ENCODE data around the gene DCAF6. TPM values are rescaled to one million over a fixed set of nuclear protein-coding genes. Genes with fewer than 3 reads are reported as not detected.

Gene DCAF6
- total and polyA plus RNA-seq, 4 donors = 33.5 to 105 (median 71.1) TPM

DNA sequence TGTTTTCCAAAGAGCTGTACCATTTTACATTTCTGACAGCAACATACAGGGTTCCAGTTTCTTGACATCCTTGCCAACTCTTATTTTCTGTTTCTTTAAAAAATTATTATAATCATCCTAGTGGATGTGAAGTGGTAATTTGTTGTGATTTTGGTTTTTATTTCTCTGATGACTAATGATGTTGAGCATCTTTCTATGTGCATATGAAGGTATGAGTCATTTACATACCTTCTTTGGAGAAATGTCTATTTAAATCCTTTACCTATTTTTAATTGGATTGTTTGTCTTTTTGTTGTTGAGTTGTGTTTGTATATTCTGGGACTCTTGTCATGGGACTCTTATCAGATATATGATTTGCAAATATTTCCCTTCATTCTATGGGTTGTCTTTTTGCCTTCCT, 21.2 kb downstream of the DCAF6 start (continued):
- TF ChIP-seq, protein P1, sequence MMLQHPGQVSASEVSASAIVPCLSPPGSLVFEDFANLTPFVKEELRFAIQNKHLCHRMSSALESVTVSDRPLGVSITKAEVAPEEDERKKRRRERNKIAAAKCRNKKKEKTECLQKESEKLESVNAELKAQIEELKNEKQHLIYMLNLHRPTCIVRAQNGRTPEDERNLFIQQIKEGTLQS (IDR thresholded peaks at IDR 0.05) = no peak
- TF ChIP-seq EGR1 (IDR thresholded peaks at IDR 0.05; ENCODE audit: low read depth in 2 of 2) (no peak), SP1 (IDR thresholded peaks at IDR 0.05) (no peak), JUND (IDR thresholded peaks at IDR 0.05) (no peak)

DNA sequence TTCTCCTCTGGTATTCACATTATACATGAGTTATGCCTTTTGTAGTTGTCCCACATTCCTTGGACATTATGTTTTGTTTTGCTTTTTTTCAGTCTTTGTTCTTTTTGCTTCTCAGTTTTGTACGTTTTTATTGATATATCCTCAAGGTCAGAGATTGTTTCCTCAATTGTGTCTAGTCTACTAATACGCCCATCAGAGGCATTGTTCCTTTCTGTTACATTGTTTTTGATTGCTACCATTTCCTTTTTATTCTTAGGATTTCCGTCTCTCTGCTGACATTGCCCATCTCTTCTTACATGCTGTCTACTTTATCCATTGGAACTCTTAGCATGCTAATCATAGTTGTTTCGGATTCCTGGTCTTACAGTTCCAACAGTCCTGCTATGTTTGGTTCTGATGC, 28.2 kb downstream of the DCAF6 start:
- peak overlapping the region; percentile 50 to 78 for H3K27ac ChIP-seq (ENCODE audit: low read depth in 1 of 2, low read length in 2 of 2)

More for the DNA sequence above, 28.2 kb downstream of the DCAF6 start:
- peaks cover 0 to 3% (median 0%) of the 10 kb centered on the region in 4 donors for H3K36me3 ChIP-seq (ENCODE audit: control insufficient read depth in 4 of 4, insufficient read depth in 3 of 4, low read depth in 1 of 4, low read length in 3 of 4)
- no peaks in the 10 kb centered on the region for H3K9me3 ChIP-seq (ENCODE audit: control insufficient read depth in 4 of 4, low read length in 3 of 4)
- DNase-seq (ENCODE audit: low spot score) = no peak
- 68% methylated on average over 4 of the region's 4 CpGs for WGBS
- TF ChIP-seq MAX (IDR thresholded peaks at IDR 0.05) (no peak), HNF4A (conservative IDR thresholded peaks at IDR 0.05) (no peak), SP1 (IDR thresholded peaks at IDR 0.05) (no peak), FOXA2 (IDR thresholded peaks at IDR 0.05) (no peak), GABPA (IDR thresholded peaks at IDR 0.05 in 1 of 2, conservative IDR thresholded peaks at IDR 0.05 in 1 of 2) (no peak), TAF1 (conservative IDR thresholded peaks at IDR 0.05) (no peak), FOXA1 (IDR thresholded peaks at IDR 0.05) (no peak), YY1 (IDR thresholded peaks at IDR 0.05) (no peak), HNF4G (IDR thresholded peaks at IDR 0.05) (no peak), NR2F2 (IDR thresholded peaks at IDR 0.05) (no peak), RXRA (IDR thresholded peaks at IDR 0.05) (no peak), RAD21 (IDR thresholded peaks at IDR 0.05) (no peak), JUND (IDR thresholded peaks at IDR 0.05) (no peak), EGR1 (IDR thresholded peaks at IDR 0.05; ENCODE audit: low read depth in 2 of 2) (no peak)
- TF ChIP-seq, protein P2, sequence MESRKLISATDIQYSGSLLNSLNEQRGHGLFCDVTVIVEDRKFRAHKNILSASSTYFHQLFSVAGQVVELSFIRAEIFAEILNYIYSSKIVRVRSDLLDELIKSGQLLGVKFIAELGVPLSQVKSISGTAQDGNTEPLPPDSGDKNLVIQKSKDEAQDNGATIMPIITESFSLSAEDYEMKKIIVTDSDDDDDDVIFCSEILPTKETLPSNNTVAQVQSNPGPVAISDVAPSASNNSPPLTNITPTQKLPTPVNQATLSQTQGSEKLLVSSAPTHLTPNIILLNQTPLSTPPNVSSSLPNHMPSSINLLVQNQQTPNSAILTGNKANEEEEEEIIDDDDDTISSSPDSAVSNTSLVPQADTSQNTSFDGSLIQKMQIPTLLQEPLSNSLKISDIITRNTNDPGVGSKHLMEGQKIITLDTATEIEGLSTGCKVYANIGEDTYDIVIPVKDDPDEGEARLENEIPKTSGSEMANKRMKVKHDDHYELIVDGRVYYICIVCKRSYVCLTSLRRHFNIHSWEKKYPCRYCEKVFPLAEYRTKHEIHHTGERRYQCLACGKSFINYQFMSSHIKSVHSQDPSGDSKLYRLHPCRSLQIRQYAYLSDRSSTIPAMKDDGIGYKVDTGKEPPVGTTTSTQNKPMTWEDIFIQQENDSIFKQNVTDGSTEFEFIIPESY (IDR thresholded peaks at IDR 0.05) = no peak
- TF ChIP-seq, protein P3, sequence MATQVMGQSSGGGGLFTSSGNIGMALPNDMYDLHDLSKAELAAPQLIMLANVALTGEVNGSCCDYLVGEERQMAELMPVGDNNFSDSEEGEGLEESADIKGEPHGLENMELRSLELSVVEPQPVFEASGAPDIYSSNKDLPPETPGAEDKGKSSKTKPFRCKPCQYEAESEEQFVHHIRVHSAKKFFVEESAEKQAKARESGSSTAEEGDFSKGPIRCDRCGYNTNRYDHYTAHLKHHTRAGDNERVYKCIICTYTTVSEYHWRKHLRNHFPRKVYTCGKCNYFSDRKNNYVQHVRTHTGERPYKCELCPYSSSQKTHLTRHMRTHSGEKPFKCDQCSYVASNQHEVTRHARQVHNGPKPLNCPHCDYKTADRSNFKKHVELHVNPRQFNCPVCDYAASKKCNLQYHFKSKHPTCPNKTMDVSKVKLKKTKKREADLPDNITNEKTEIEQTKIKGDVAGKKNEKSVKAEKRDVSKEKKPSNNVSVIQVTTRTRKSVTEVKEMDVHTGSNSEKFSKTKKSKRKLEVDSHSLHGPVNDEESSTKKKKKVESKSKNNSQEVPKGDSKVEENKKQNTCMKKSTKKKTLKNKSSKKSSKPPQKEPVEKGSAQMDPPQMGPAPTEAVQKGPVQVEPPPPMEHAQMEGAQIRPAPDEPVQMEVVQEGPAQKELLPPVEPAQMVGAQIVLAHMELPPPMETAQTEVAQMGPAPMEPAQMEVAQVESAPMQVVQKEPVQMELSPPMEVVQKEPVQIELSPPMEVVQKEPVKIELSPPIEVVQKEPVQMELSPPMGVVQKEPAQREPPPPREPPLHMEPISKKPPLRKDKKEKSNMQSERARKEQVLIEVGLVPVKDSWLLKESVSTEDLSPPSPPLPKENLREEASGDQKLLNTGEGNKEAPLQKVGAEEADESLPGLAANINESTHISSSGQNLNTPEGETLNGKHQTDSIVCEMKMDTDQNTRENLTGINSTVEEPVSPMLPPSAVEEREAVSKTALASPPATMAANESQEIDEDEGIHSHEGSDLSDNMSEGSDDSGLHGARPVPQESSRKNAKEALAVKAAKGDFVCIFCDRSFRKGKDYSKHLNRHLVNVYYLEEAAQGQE (IDR thresholded peaks at IDR 0.05) = no peak
- TF ChIP-seq, protein P1 (IDR thresholded peaks at IDR 0.05) = no peak
- H3K4me3 ChIP-seq (ENCODE audit: low read depth in 1 of 3, low read length in 3 of 3) = no peak overlapping the region
- H3K9ac ChIP-seq (ENCODE audit: low read depth in 1 of 2, low read length in 2 of 2) = no peak overlapping the region
- peaks cover 3 to 34% (median 13%) of the 10 kb centered on the region in 4 donors for H3K4me1 ChIP-seq (ENCODE audit: control insufficient read depth in 4 of 4, insufficient read depth in 4 of 4, low read length in 3 of 4)
- no peaks in the 10 kb centered on the region for H3K27me3 ChIP-seq (ENCODE audit: control insufficient read depth in 4 of 4, insufficient read depth in 4 of 4, low read length in 3 of 4)
